HFF-Myc (cell line): Measurements from ENCODE around the gene GBX2.

Source experiments
- DNase-seq: peaks from one replicate; pipeline ENCODE4 v3.0.0-alpha.2; 2011; ENCODE audit warnings: low read depth; ENCODE audit errors: extremely low read depth
- H3K4me3 ChIP-seq: replicated peaks from 2 replicates; pipeline ENCODE4 v1.5.1; 2011; ENCODE audit warnings: low read depth, mild to moderate bottlenecking, control low read depth, low read length
- CTCF ChIP-seq: IDR thresholded peaks from 2 replicates; pipeline ENCODE4 v1.5.1; 2012; ENCODE audit warnings: mild to moderate bottlenecking, low read depth, low read length, control low read depth; ENCODE audit errors: missing control alignments

Gene GBX2

GRCh38 chr2:236168110-236169080, at the start of gene GBX2:
TSS of gene GBX2 (minus strand) at chr2:236168386. CDS start at chr2:236167971, 415 bp downstream.
- no peak for DNase-seq
- no peak within 1 kb of the TSS for H3K4me3 ChIP-seq
- no peak for TF ChIP-seq CTCF

- DNase-seq, result no peak
- no peak overlapping the region for H3K4me3 ChIP-seq
- no peak for TF ChIP-seq CTCF
These were observed 49.7 kb upstream of the GBX2 start for GRCh38 chr2:236217926-236218325.

- no peak for TF ChIP-seq CTCF
- no peak overlapping the region for H3K4me3 ChIP-seq
- DNase-seq, result no peak
These were observed 48.5 kb upstream of the GBX2 start for GRCh38 chr2:236216711-236217110.

- no peak overlapping the region for H3K4me3 ChIP-seq
- no peak for DNase-seq
- no peak for TF ChIP-seq CTCF
These were observed 47.7 kb upstream of the GBX2 start for GRCh38 chr2:236215761-236216333.

- DNase-seq, result no peak
- no peak overlapping the region for H3K4me3 ChIP-seq
- TF ChIP-seq CTCF, result no peak
These were observed 47.0 kb upstream of the GBX2 start for GRCh38 chr2:236215196-236215595.

GRCh38 chr2:236214376-236214995, 46.3 kb upstream of the GBX2 start:
- no peak for TF ChIP-seq CTCF
- no peak for DNase-seq
- H3K4me3 ChIP-seq, result no peak overlapping the region
